ENCODE measurements around the gene DENND1A.

GRCh38 chr9:123347289-123348060, 582.5 kb downstream of the DENND1A start:
- TF ChIP-seq CTCF (IDR thresholded peaks at IDR 0.05) (no peak), EP300 (IDR thresholded peaks at IDR 0.05) (no peak), RFX5 (IDR thresholded peaks at IDR 0.05) (no peak), POLR2AphosphoS2 (conservative IDR thresholded peaks at IDR 0.05; ENCODE audit: low read length) (no peak), MAZ (IDR thresholded peaks at IDR 0.05; ENCODE audit: borderline replicate concordance, low read depth, low read length) (no peak), EHMT2 (IDR thresholded peaks at IDR 0.05; ENCODE audit: low read depth) (no peak)
